Natural killer cell (primary cell): ENCODE results near the gene TXNRD1. TPM values are rescaled to one million over a fixed set of nuclear protein-coding genes. Genes with fewer than 3 reads are reported as not detected.

Experiments
- ATAC-seq, 3 donors: fragments of 150-1000 bp in 2 of 3; fragments of 200-7000 bp in 1 of 3; cut with Tn5 transposase; 1 replicate in 1 of 3; 2 replicates in 2 of 3; pipeline ENCODE4 v1.10.0; 2021; ENCODE audit warnings: mild to moderate bottlenecking in 2 of 3, moderate library complexity in 2 of 3
- DNase-seq, 2 donors: peaks; one replicate each; pipeline versions ENCODE4 v3.0.0 to v3.0.0-alpha.2; 2013 to 2021; ENCODE audit warnings: mixed read lengths in 1 of 2
- H3K27ac ChIP-seq: one replicate; pipeline ENCODE4 v1.5.1; 2013; ENCODE audit warnings: mild to moderate bottlenecking, low read length
- H3K27me3 ChIP-seq: one replicate; pipeline ENCODE4 v1.6.1; 2013; ENCODE audit warnings: low read length; ENCODE audit not compliant: control insufficient read depth, insufficient read depth
- H3K36me3 ChIP-seq: one replicate; pipeline ENCODE4 v1.6.1; 2013; ENCODE audit warnings: low read length; ENCODE audit not compliant: control insufficient read depth, insufficient read depth
- H3K4me1 ChIP-seq: one replicate; pipeline ENCODE4 v1.6.1; 2013; ENCODE audit warnings: low read length; ENCODE audit not compliant: control insufficient read depth, insufficient read depth
- H3K4me3 ChIP-seq: one replicate; pipeline ENCODE4 v1.5.1; 2013; ENCODE audit warnings: low read length
- H3K9me3 ChIP-seq: one replicate; pipeline ENCODE4 v1.6.1; 2013; ENCODE audit warnings: low read length; ENCODE audit not compliant: control insufficient read depth, insufficient read depth
- H3K27ac Mint-ChIP-seq, 2 donors: one replicate each; pipeline ENCODE4 v1.8.0; 2022; ENCODE audit warnings: mild to moderate bottlenecking in 2 of 2, mixed read lengths in 2 of 2, moderate library complexity in 1 of 2
- H3K27me3 Mint-ChIP-seq, 2 donors: one replicate each; pipeline ENCODE4 v1.8.0; 2022; ENCODE audit warnings: low read depth in 2 of 2, mixed read lengths in 2 of 2
- H3K36me3 Mint-ChIP-seq: one replicate; pipeline ENCODE4 v1.8.0; 2022; ENCODE audit warnings: mixed read lengths
- H3K4me1 Mint-ChIP-seq, 2 donors: one replicate each; pipeline ENCODE4 v1.8.0; 2022; ENCODE audit warnings: mixed read lengths in 2 of 2
- H3K4me3 Mint-ChIP-seq: one replicate; pipeline ENCODE4 v1.8.0; 2022; ENCODE audit warnings: mild to moderate bottlenecking, moderate library complexity, mixed read lengths
- H3K9me3 Mint-ChIP-seq, 2 donors: one replicate each; pipeline ENCODE4 v1.8.0; 2022; ENCODE audit warnings: mixed read lengths in 2 of 2
- WGBS: methylation state at CpG from one replicate; pipeline ENCODE4 v1.1.7; 2013; ENCODE audit warnings: missing lambda C conversion rate; ENCODE audit not compliant: insufficient coverage; 5-methylcytosine and 5-hydroxymethylcytosine counted together
- intact Hi-C: fragments of 100-400 bp; cut with micrococcal nuclease; formaldehyde crosslinking; loops from one replicate; pipeline ENCODE4 v1.14.2; 2022
- total RNA-seq, 4 donors: library from RNA; stranded (reverse); fragments of 120-200 nt in 1 of 4; gene quantifications; one replicate each; pipeline versions ENCODE4 v1.2.3 to v1.2.4, GENCODE V29; 2013 to 2022
- TF ChIP-seq, protein P1 (sequence below): fragments of 200-600 bp; IDR thresholded peaks from one replicate; pipeline ENCODE4 v1.8.0; 2022; ENCODE audit warnings: antibody characterized with exemption

TXNRD1 gene
- total RNA-seq, 3 donors from 2014 or later (not counting 1 experiment from before 2014, with no cell fraction given): 46.9 to 59.7 (median 47.3) TPM

GRCh38 chr12:104177663-104178501 is 37.7 kb upstream of the TXNRD1 start:
- intact Hi-C loops: no loop called here
- H3K4me1 ChIP-seq: no peaks in the 10 kb centered on the region
- Mint-ChIP-seq H3K36me3 (no peaks in the 10 kb centered on the region), H3K4me1 (peaks cover 0 to 7% of the 10 kb centered on the region in 2 donors), H3K27me3 (peaks cover 9 to 34% of the 10 kb centered on the region in 2 donors), H3K4me3 (no peak overlapping the region), H3K9me3 (no peaks in the 10 kb centered on the region), H3K27ac (no peak overlapping the region)
- no peaks in the 10 kb centered on the region for H3K27me3 ChIP-seq
- ATAC-seq (peak in 1 of 3 donors; percentile 53), DNase-seq (no peak)
- H3K9me3 ChIP-seq: no peaks in the 10 kb centered on the region
- WGBS: 63% methylated on average over 6 of the region's 8 CpGs
- H3K36me3 ChIP-seq: no peaks in the 10 kb centered on the region
- no peak overlapping the region for H3K27ac ChIP-seq
- TF ChIP-seq, protein P1, sequence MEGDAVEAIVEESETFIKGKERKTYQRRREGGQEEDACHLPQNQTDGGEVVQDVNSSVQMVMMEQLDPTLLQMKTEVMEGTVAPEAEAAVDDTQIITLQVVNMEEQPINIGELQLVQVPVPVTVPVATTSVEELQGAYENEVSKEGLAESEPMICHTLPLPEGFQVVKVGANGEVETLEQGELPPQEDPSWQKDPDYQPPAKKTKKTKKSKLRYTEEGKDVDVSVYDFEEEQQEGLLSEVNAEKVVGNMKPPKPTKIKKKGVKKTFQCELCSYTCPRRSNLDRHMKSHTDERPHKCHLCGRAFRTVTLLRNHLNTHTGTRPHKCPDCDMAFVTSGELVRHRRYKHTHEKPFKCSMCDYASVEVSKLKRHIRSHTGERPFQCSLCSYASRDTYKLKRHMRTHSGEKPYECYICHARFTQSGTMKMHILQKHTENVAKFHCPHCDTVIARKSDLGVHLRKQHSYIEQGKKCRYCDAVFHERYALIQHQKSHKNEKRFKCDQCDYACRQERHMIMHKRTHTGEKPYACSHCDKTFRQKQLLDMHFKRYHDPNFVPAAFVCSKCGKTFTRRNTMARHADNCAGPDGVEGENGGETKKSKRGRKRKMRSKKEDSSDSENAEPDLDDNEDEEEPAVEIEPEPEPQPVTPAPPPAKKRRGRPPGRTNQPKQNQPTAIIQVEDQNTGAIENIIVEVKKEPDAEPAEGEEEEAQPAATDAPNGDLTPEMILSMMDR: no peak
- no peak overlapping the region for H3K4me3 ChIP-seq

- H3K27me3 Mint-ChIP-seq: peaks cover 7 to 25% of the 10 kb centered on the region in 2 donors
- DNase-seq: no peak
- no peak overlapping the region for H3K27ac Mint-ChIP-seq
- Histone ChIP-seq H3K4me3 (no peak overlapping the region), H3K4me1 (no peaks in the 10 kb centered on the region), H3K27me3 (no peaks in the 10 kb centered on the region), H3K36me3 (no peaks in the 10 kb centered on the region), H3K27ac (no peak overlapping the region), H3K9me3 (peaks cover 2% of the 10 kb centered on the region)
- no peak overlapping the region for H3K4me3 Mint-ChIP-seq
- intact Hi-C loops: no loop called here
- 91% methylated on average over 5 of the region's 5 CpGs for WGBS
- no peaks in the 10 kb centered on the region for H3K36me3 Mint-ChIP-seq
- ATAC-seq: no peak
- TF ChIP-seq, protein P1: no peak
- H3K4me1 Mint-ChIP-seq: peaks cover 0 to 7% of the 10 kb centered on the region in 2 donors
- no peaks in the 10 kb centered on the region for H3K9me3 Mint-ChIP-seq
Observed at GRCh38 chr12:104180374-104180773, 35.2 kb upstream of the TXNRD1 start.

GRCh38 chr12:104181313-104181712 is 34.3 kb upstream of the TXNRD1 start:
- ATAC-seq: no peak
- Mint-ChIP-seq H3K27ac (no peak overlapping the region), H3K36me3 (no peaks in the 10 kb centered on the region), H3K27me3 (peaks cover 9 to 25% of the 10 kb centered on the region in 2 donors), H3K4me1 (peaks cover 0 to 7% of the 10 kb centered on the region in 2 donors), H3K4me3 (no peak overlapping the region), H3K9me3 (no peaks in the 10 kb centered on the region)
- H3K4me3 ChIP-seq: no peak overlapping the region
- WGBS: 82% methylated on average over 4 of the region's 4 CpGs
- intact Hi-C loops: no loop called here
- DNase-seq: no peak
- no peak overlapping the region for H3K27ac ChIP-seq
- H3K9me3 ChIP-seq: peaks cover 2% of the 10 kb centered on the region
- TF ChIP-seq, protein P1: no peak
- H3K27me3 ChIP-seq: no peaks in the 10 kb centered on the region
- no peaks in the 10 kb centered on the region for H3K4me1 ChIP-seq
- H3K36me3 ChIP-seq: no peaks in the 10 kb centered on the region
